SK-N-SH (cell line): Measurements from ENCODE around the gene SVIL. TPM values are rescaled to one million over a fixed set of nuclear protein-coding genes. Genes with fewer than 3 reads are reported as not detected.

Source experiments
- CTCF ChIA-PET: fragments of 300-600, 350-600 bp; formaldehyde crosslinking; extraction: SDS; loops from one replicate; lab custom pipeline; 2021; lab: Yijun Ruan, JAX
- POLR2A ChIA-PET: fragments of 350-600 bp; sonication (Branson Sonifier 250); formaldehyde crosslinking; extraction: SDS; loops from one replicate; lab custom pipeline; 2020; ENCODE audit warnings: antibody characterized with exemption, inconsistent platforms; lab: Yijun Ruan, JAX
- DNase-seq: peaks from one replicate; pipeline ENCODE4 v3.0.0; 2012
- H2AFZ ChIP-seq: fragments of 200-600 bp; sonication (generic); 2 replicates; pipeline ENCODE4 v1.8.1; 2016; ENCODE audit warnings: antibody characterized with exemption, mild to moderate bottlenecking, low read depth
- H3F3A ChIP-seq: fragments of 200-600 bp; sonication (generic); replicated peaks from 2 replicates; pipeline ENCODE3; 2016; ENCODE audit warnings: antibody characterized with exemption, mild to moderate bottlenecking; ENCODE audit not compliant: insufficient read depth
- H3K27ac ChIP-seq, 2 experiments: fragments of 200-500 bp in 1 of 2; fragments of 200-600 bp in 1 of 2; sonication (Bioruptor generic) in 1 of 2; sonication (generic), shearing (Covaris generic) in 1 of 2; 2 replicates each; pipeline versions ENCODE4 v1.5.1 to v1.6.1; 2014 to 2016; ENCODE audit warnings: low read depth in 2 of 2, inconsistent platforms in 1 of 2, low read length in 1 of 2, mild to moderate bottlenecking in 1 of 2, mixed read lengths in 1 of 2
- H3K27me3 ChIP-seq: fragments of 200-600 bp; sonication (generic), shearing (Covaris generic); 2 replicates; pipeline ENCODE4 v1.6.1; 2016; ENCODE audit warnings: mixed run types; ENCODE audit not compliant: insufficient read depth
- H3K36me3 ChIP-seq, 2 experiments: fragments of 200-500 bp in 1 of 2; fragments of 200-600 bp in 1 of 2; sonication (Bioruptor generic) in 1 of 2; sonication (generic) in 1 of 2; replicated peaks in 1 of 2; 2 replicates each; pipeline versions ENCODE3 to v1.5.1; 2014 to 2016; ENCODE audit warnings: low read length in 1 of 2, mild to moderate bottlenecking in 1 of 2; ENCODE audit not compliant: insufficient read depth in 2 of 2, control insufficient read depth in 1 of 2
- H3K4me1 ChIP-seq, 2 experiments: fragments of 200-500 bp in 1 of 2; fragments of 200-600 bp in 1 of 2; sonication (Bioruptor generic) in 1 of 2; sonication (generic), shearing (Covaris generic) in 1 of 2; 2 replicates each; pipeline versions ENCODE4 v1.5.1 to v1.6.1; 2014 to 2016; ENCODE audit warnings: low read depth in 1 of 2, low read length in 1 of 2, mixed run types in 1 of 2; ENCODE audit not compliant: insufficient read depth in 2 of 2, control insufficient read depth in 1 of 2
- H3K4me2 ChIP-seq: fragments of 200-600 bp; sonication (generic), shearing (Covaris generic); 2 replicates; pipeline ENCODE4 v1.6.1; 2017; ENCODE audit warnings: mixed run types
- H3K4me3 ChIP-seq, 2 experiments: fragments of 200-500 bp in 1 of 2; fragments of 200-600 bp in 1 of 2; sonication (Bioruptor generic) in 1 of 2; sonication (generic), shearing (Covaris generic) in 1 of 2; 2 replicates each; pipeline versions ENCODE4 v1.5.1 to v1.8.1; 2014 to 2016; ENCODE audit warnings: low read depth in 2 of 2, inconsistent platforms in 1 of 2, low read length in 1 of 2, mild to moderate bottlenecking in 1 of 2, mixed read lengths in 1 of 2, moderate library complexity in 1 of 2
- H3K79me2 ChIP-seq: fragments of 200-600 bp; sonication (generic); 2 replicates; pipeline ENCODE4 v1.8.1; 2017; ENCODE audit warnings: mild to moderate bottlenecking; ENCODE audit not compliant: insufficient read depth
- H3K9ac ChIP-seq: fragments of 200-600 bp; sonication (generic); 2 replicates; pipeline ENCODE4 v1.6.1; 2017; ENCODE audit warnings: mixed run types
- H3K9me2 ChIP-seq: fragments of 200-600 bp; sonication (generic); 2 replicates; pipeline ENCODE4 v1.6.1; 2017; ENCODE audit warnings: mixed run types
- H3K9me3 ChIP-seq: fragments of 200-600 bp; sonication (generic); 2 replicates; pipeline ENCODE4 v1.6.1; 2017; ENCODE audit warnings: mixed run types, mild to moderate bottlenecking, moderate library complexity
- H4K20me1 ChIP-seq: fragments of 200-600 bp; sonication (generic); 2 replicates; pipeline ENCODE4 v1.6.1; 2017; ENCODE audit warnings: mild to moderate bottlenecking, mixed run types; ENCODE audit not compliant: insufficient read depth
- CHD2 ChIP-seq: fragments of 150-350 bp; IDR thresholded peaks from 2 replicates; pipeline ENCODE4 v1.6.1; 2018; ENCODE audit warnings: low read length; ENCODE audit not compliant: partially characterized antibody
- CTCF ChIP-seq: fragments of 200-600 bp; sonication (generic); IDR thresholded peaks from 2 replicates; pipeline ENCODE4 v1.6.1; 2017; ENCODE audit warnings: antibody characterized with exemption, mild to moderate bottlenecking, moderate library complexity
- EZH2phosphoT487 ChIP-seq: fragments of 200-600 bp; sonication (generic); IDR thresholded peaks from 2 replicates; pipeline ENCODE4 v1.6.1; 2017; ENCODE audit warnings: low read depth, mixed run types, mild to moderate bottlenecking, antibody characterized with exemption, moderate library complexity, borderline replicate concordance
- FOSL2 ChIP-seq: IDR thresholded peaks from 2 replicates; pipeline ENCODE4 v1.4.0; 2012; ENCODE audit warnings: low read depth, mild to moderate bottlenecking, moderate library complexity, borderline replicate concordance
- FOXM1 ChIP-seq: IDR thresholded peaks from 2 replicates; pipeline ENCODE4 v1.4.0; 2012; ENCODE audit warnings: low read depth, mild to moderate bottlenecking
- GABPA ChIP-seq: IDR thresholded peaks from 2 replicates; pipeline ENCODE4 v1.4.0; 2012; ENCODE audit warnings: low read depth, mild to moderate bottlenecking
- GATA2 ChIP-seq: sonication (generic); formaldehyde crosslinking; IDR thresholded peaks from 2 replicates; pipeline ENCODE4 v1.5.0; 2020; ENCODE audit warnings: mild to moderate bottlenecking, missing genetic modification reagents
- IRF3 ChIP-seq: fragments of 150-350 bp; IDR thresholded peaks from 2 replicates; pipeline ENCODE4 v1.6.1; 2016; ENCODE audit warnings: mild to moderate bottlenecking, low read depth, low read length
- JUND ChIP-seq: IDR thresholded peaks from 2 replicates; pipeline ENCODE4 v1.4.0; 2012
- MEF2A ChIP-seq: IDR thresholded peaks from 2 replicates; pipeline ENCODE4 v1.4.0; 2012; ENCODE audit warnings: low read depth, borderline replicate concordance
- MXI1 ChIP-seq: IDR thresholded peaks from 2 replicates; pipeline ENCODE4 v1.6.1; 2012; ENCODE audit warnings: mild to moderate bottlenecking, low read depth, low read length, improper control_type of control experiment
- NFIC ChIP-seq: IDR thresholded peaks from 2 replicates; pipeline ENCODE4 v1.4.0; 2012; ENCODE audit warnings: borderline replicate concordance
- PBX3 ChIP-seq: IDR thresholded peaks from 2 replicates; pipeline ENCODE4; 2012
- RAD21 ChIP-seq: IDR thresholded peaks from 2 replicates; pipeline ENCODE4 v1.6.1; 2012; ENCODE audit warnings: mild to moderate bottlenecking, low read length
- RXRA ChIP-seq: IDR thresholded peaks from 2 replicates; pipeline ENCODE4 v1.4.0; 2012; ENCODE audit warnings: low read depth, mild to moderate bottlenecking, borderline replicate concordance
- SMC3 ChIP-seq: IDR thresholded peaks from 2 replicates; pipeline ENCODE4 v1.6.1; 2012; ENCODE audit warnings: low read depth, low read length, improper control_type of control experiment
- TAF1 ChIP-seq: IDR thresholded peaks from 2 replicates; pipeline ENCODE4 v1.6.1; 2012; ENCODE audit warnings: low read depth, mild to moderate bottlenecking, low read length, moderate library complexity, borderline replicate concordance
- TCF12 ChIP-seq: IDR thresholded peaks from 2 replicates; pipeline ENCODE4 v1.4.0; 2012
- USF1 ChIP-seq: IDR thresholded peaks from 2 replicates; pipeline ENCODE4 v1.4.0; 2012; ENCODE audit warnings: low read depth, borderline replicate concordance
- YY1 ChIP-seq: IDR thresholded peaks from 2 replicates; pipeline ENCODE4 v1.4.0; 2012; ENCODE audit warnings: low read depth, mild to moderate bottlenecking
- ZBTB33 ChIP-seq: IDR thresholded peaks from 2 replicates; pipeline ENCODE4 v1.4.0; 2012; ENCODE audit warnings: low read depth, borderline replicate concordance
- WGBS: methylation state at CpG from one replicate; pipeline ENCODE4 v1.1.6; 2017; ENCODE audit warnings: low lambda C conversion rate; 5-methylcytosine and 5-hydroxymethylcytosine counted together
- polyA plus RNA-seq, 3 experiments: library from polyadenylated mRNA; depleted of rRNA; stranded (reverse); fragments of >200 nt; gene quantifications; 2 replicates each; pipeline ENCODE4 v1.2.3, GENCODE V29; 2012

Gene SVIL
- polyA plus RNA-seq, 1 of the 3 experiments (the other 2 are of a cell fraction) = 48.7 TPM

GRCh38 chr10:29533696-29534285, 101.0 kb downstream of the SVIL start (continued):
- TF ChIP-seq FOSL2 (no peak), EZH2phosphoT487 (no peak), TCF12 (no peak), USF1 (no peak), MEF2A (no peak), PBX3 (no peak), SMC3 (no peak), FOXM1 (no peak), RAD21 (no peak), GABPA (no peak), YY1 (no peak), GATA2 (CRISPR knock-in tag) (no peak)

- Histone ChIP-seq H3K79me2 (peaks cover 19% of the 10 kb centered on the region), H3K27ac (no peak overlapping the region), H3K9ac (no peak overlapping the region), H3F3A (peaks cover 25% of the 10 kb centered on the region), H3K9me2 (no peaks in the 10 kb centered on the region), H4K20me1 (peaks cover 73% of the 10 kb centered on the region), H3K36me3 (peaks cover 28 to 37% of the 10 kb centered on the region in 2 experiments), H3K4me3 (no peak overlapping the region), H3K4me2 (no peak overlapping the region), H2AFZ (no peak overlapping the region), H3K27me3 (no peaks in the 10 kb centered on the region), H3K9me3 (no peaks in the 10 kb centered on the region), H3K4me1 (peaks cover 8 to 19% of the 10 kb centered on the region in 2 experiments)
- WGBS = 98% methylated on average over 14 of the region's 14 CpGs
- ChIA-PET CTCF (interaction anchor here (1.4 to 2.8 kb wide), 4 partner anchors 15 to 57 kb away, joined by 3 to 12 read pairs (median 4); no protein-coding TSS in a partner anchor), POLR2A (no interaction called here)
- no peak for DNase-seq
- TF ChIP-seq CTCF (no peak), TAF1 (no peak), IRF3 (no peak), EZH2phosphoT487 (no peak), JUND (no peak), PBX3 (no peak), ZBTB33 (no peak), NFIC (no peak), RXRA (no peak), MXI1 (no peak), SMC3 (no peak), FOSL2 (no peak), YY1 (no peak), CHD2 (no peak)
Measured at GRCh38 chr10:29533046-29533445, 101.7 kb downstream of the SVIL start.
